ENCODE measurements around the gene SH3D19. TPM values are rescaled to one million over a fixed set of nuclear protein-coding genes. Genes with fewer than 3 reads are reported as not detected.
A peak's percentile ranks its signal among the peaks of the same experiment; 100 is the strongest.

The SH3D19 gene
- total RNA-seq, 4 donors from 2014 or later, result 35.6 to 73.1 (median 50.5) TPM

GRCh38 chr4:151314479-151314878 lies 10.9 kb downstream of the SH3D19 start:
- intact Hi-C loops (cut with DNase I; ENCODE audit: low total_unique reads) (no loop called here), in situ Hi-C loops (cut with MboI; ENCODE audit: low sequenced_read_pairs in 4 of 4) (no loop called here)
- TF ChIP-seq POLR2A (IDR thresholded peaks at IDR 0.05) (no peak), CTCF (IDR thresholded peaks at IDR 0.05 in 4 of 5, conservative IDR thresholded peaks at IDR 0.05 in 1 of 5) (no peak)
- Histone ChIP-seq H3K9me3 (no peaks in the 10 kb centered on the region), H3K27ac (peak overlapping the region; percentile 68 to 81 (median 73)), H3K4me1 (peaks cover 35 to 37% of the 10 kb centered on the region in 2 donors), H3K4me3 (no peak overlapping the region), H3K27me3 (no peaks in the 10 kb centered on the region), H3K36me3 (no peaks in the 10 kb centered on the region)
- DNase-seq (no peak), ATAC-seq (peak; percentile 4 to 17)

- H3K27ac ChIP-seq, result peak overlapping the region in 3 of 4 donors; percentile 68 to 81 (median 73)
- no peak for ATAC-seq
- no peak for TF ChIP-seq CTCF (IDR thresholded peaks at IDR 0.05 in 4 of 5, conservative IDR thresholded peaks at IDR 0.05 in 1 of 5)
- no peak for TF ChIP-seq POLR2A (IDR thresholded peaks at IDR 0.05)
- no peaks in the 10 kb centered on the region for H3K36me3 ChIP-seq
- in situ Hi-C loops (cut with MboI; ENCODE audit: low sequenced_read_pairs in 4 of 4) (no loop called here), intact Hi-C loops (cut with DNase I; ENCODE audit: low total_unique reads) (no loop called here)
- no peaks in the 10 kb centered on the region for H3K27me3 ChIP-seq
- no peaks in the 10 kb centered on the region for H3K9me3 ChIP-seq
- H3K4me1 ChIP-seq, result peaks cover 35 to 37% of the 10 kb centered on the region in 2 donors
- no peak overlapping the region for H3K4me3 ChIP-seq
- no peak for DNase-seq
Observed at GRCh38 chr4:151314010-151314355, 11.4 kb downstream of the SH3D19 start.

GRCh38 chr4:151313306-151314009 lies 11.9 kb downstream of the SH3D19 start:
- H3K27ac ChIP-seq, result peak overlapping the region in 1 of 4 donors; percentile 81
- ATAC-seq (no peak), DNase-seq (peak in 1 of 2 donors; percentile 17)
- no peaks in the 10 kb centered on the region for H3K27me3 ChIP-seq
- no peak for TF ChIP-seq CTCF (IDR thresholded peaks at IDR 0.05 in 4 of 5, conservative IDR thresholded peaks at IDR 0.05 in 1 of 5)
- no peak for TF ChIP-seq POLR2A (IDR thresholded peaks at IDR 0.05)
- intact Hi-C loops (cut with DNase I; ENCODE audit: low total_unique reads), result no loop called here
- peaks cover 35 to 37% of the 10 kb centered on the region in 2 donors for H3K4me1 ChIP-seq
- in situ Hi-C loops (cut with MboI; ENCODE audit: low sequenced_read_pairs in 4 of 4), result no loop called here
- no peak overlapping the region for H3K4me3 ChIP-seq
- H3K36me3 ChIP-seq, result no peaks in the 10 kb centered on the region
- H3K9me3 ChIP-seq, result no peaks in the 10 kb centered on the region

- ATAC-seq (peak in 1 of 2 donors; percentile 34), DNase-seq (no peak)
- intact Hi-C loops (cut with DNase I; ENCODE audit: low total_unique reads) (no loop called here), in situ Hi-C loops (cut with MboI; ENCODE audit: low sequenced_read_pairs in 4 of 4) (no loop called here)
- Histone ChIP-seq H3K4me1 (peaks cover 12 to 18% of the 10 kb centered on the region in 2 donors), H3K36me3 (no peaks in the 10 kb centered on the region), H3K4me3 (no peak overlapping the region), H3K27me3 (no peaks in the 10 kb centered on the region), H3K27ac (no peak overlapping the region), H3K9me3 (no peaks in the 10 kb centered on the region)
- TF ChIP-seq CTCF (IDR thresholded peaks at IDR 0.05 in 4 of 5, conservative IDR thresholded peaks at IDR 0.05 in 1 of 5) (no peak), POLR2A (IDR thresholded peaks at IDR 0.05) (no peak)
Observed at GRCh38 chr4:151310124-151310728, 15.2 kb downstream of the SH3D19 start.
